Natural killer cell (primary cell): ENCODE measurements around the gene SF3A1. TPM values are rescaled to one million over a fixed set of nuclear protein-coding genes. Genes with fewer than 3 reads are reported as not detected.

Experiments used
- ATAC-seq, 3 donors: fragments of 150-1000 bp in 2 of 3; fragments of 200-7000 bp in 1 of 3; cut with Tn5 transposase; 1 replicate in 1 of 3; 2 replicates in 2 of 3; pipeline ENCODE4 v1.10.0; 2021; ENCODE audit warnings: mild to moderate bottlenecking in 2 of 3, moderate library complexity in 2 of 3
- DNase-seq, 2 donors: peaks; one replicate each; pipeline versions ENCODE4 v3.0.0 to v3.0.0-alpha.2; 2013 to 2021; ENCODE audit warnings: mixed read lengths in 1 of 2
- H3K27ac ChIP-seq: one replicate; pipeline ENCODE4 v1.5.1; 2013; ENCODE audit warnings: mild to moderate bottlenecking, low read length
- H3K27me3 ChIP-seq: one replicate; pipeline ENCODE4 v1.6.1; 2013; ENCODE audit warnings: low read length; ENCODE audit not compliant: control insufficient read depth, insufficient read depth
- H3K36me3 ChIP-seq: one replicate; pipeline ENCODE4 v1.6.1; 2013; ENCODE audit warnings: low read length; ENCODE audit not compliant: control insufficient read depth, insufficient read depth
- H3K4me1 ChIP-seq: one replicate; pipeline ENCODE4 v1.6.1; 2013; ENCODE audit warnings: low read length; ENCODE audit not compliant: control insufficient read depth, insufficient read depth
- H3K4me3 ChIP-seq: one replicate; pipeline ENCODE4 v1.5.1; 2013; ENCODE audit warnings: low read length
- H3K9me3 ChIP-seq: one replicate; pipeline ENCODE4 v1.6.1; 2013; ENCODE audit warnings: low read length; ENCODE audit not compliant: control insufficient read depth, insufficient read depth
- H3K27ac Mint-ChIP-seq, 2 donors: one replicate each; pipeline ENCODE4 v1.8.0; 2022; ENCODE audit warnings: mild to moderate bottlenecking in 2 of 2, mixed read lengths in 2 of 2, moderate library complexity in 1 of 2
- H3K27me3 Mint-ChIP-seq, 2 donors: one replicate each; pipeline ENCODE4 v1.8.0; 2022; ENCODE audit warnings: low read depth in 2 of 2, mixed read lengths in 2 of 2
- H3K36me3 Mint-ChIP-seq: one replicate; pipeline ENCODE4 v1.8.0; 2022; ENCODE audit warnings: mixed read lengths
- H3K4me1 Mint-ChIP-seq, 2 donors: one replicate each; pipeline ENCODE4 v1.8.0; 2022; ENCODE audit warnings: mixed read lengths in 2 of 2
- H3K4me3 Mint-ChIP-seq: one replicate; pipeline ENCODE4 v1.8.0; 2022; ENCODE audit warnings: mild to moderate bottlenecking, moderate library complexity, mixed read lengths
- H3K9me3 Mint-ChIP-seq, 2 donors: one replicate each; pipeline ENCODE4 v1.8.0; 2022; ENCODE audit warnings: mixed read lengths in 2 of 2
- CTCF ChIP-seq: fragments of 200-600 bp; IDR thresholded peaks from one replicate; pipeline ENCODE4 v1.8.0; 2022; ENCODE audit warnings: antibody characterized with exemption
- WGBS: methylation state at CpG from one replicate; pipeline ENCODE4 v1.1.7; 2013; ENCODE audit warnings: missing lambda C conversion rate; ENCODE audit not compliant: insufficient coverage; 5-methylcytosine and 5-hydroxymethylcytosine counted together
- intact Hi-C: fragments of 100-400 bp; cut with micrococcal nuclease; formaldehyde crosslinking; loops from one replicate; pipeline ENCODE4 v1.14.2; 2022
- total RNA-seq, 4 donors: library from RNA; stranded (reverse); fragments of 120-200 nt in 1 of 4; gene quantifications; one replicate each; pipeline versions ENCODE4 v1.2.3 to v1.2.4, GENCODE V29; 2013 to 2022

Gene SF3A1
- total RNA-seq, 3 donors from 2014 or later (not counting 1 experiment from before 2014, with no cell fraction given), result 309 to 340 (median 319) TPM

DNA sequence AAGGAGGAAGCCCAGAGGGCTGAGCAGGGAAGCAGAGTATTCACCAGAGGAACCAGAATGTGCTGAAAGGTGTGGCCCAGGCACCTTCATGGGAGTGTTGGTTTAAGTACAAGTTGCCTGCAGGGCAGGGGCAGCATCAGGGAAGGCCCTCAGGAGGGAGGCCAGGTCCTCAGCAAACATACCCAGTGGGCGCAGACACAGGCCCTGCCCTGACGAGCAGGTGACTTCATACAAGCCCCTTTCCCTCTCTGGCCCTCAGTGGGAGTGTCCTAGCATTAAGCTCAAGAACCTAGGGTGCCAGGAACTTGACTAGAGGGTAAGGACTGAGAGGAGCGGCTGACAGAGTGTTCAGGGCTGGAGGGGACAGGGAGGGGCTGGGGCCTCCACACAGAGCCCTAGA is 59.9 kb downstream of the SF3A1 start:
- Histone ChIP-seq H3K36me3 (peaks cover 76% of the 10 kb centered on the region), H3K4me1 (peaks cover 14% of the 10 kb centered on the region), H3K27me3 (no peaks in the 10 kb centered on the region), H3K27ac (no peak overlapping the region), H3K9me3 (no peaks in the 10 kb centered on the region), H3K4me3 (no peak overlapping the region)
- Mint-ChIP-seq H3K4me3 (no peak overlapping the region), H3K27ac (no peak overlapping the region), H3K9me3 (no peaks in the 10 kb centered on the region), H3K36me3 (no peaks in the 10 kb centered on the region), H3K27me3 (no peaks in the 10 kb centered on the region), H3K4me1 (peaks cover 9 to 12% of the 10 kb centered on the region in 2 donors)
- TF ChIP-seq CTCF, result no peak
- DNase-seq (no peak), ATAC-seq (no peak)
- WGBS, result 96% methylated on average over 3 of the region's 3 CpGs
- intact Hi-C loops, result no loop called here

DNA sequence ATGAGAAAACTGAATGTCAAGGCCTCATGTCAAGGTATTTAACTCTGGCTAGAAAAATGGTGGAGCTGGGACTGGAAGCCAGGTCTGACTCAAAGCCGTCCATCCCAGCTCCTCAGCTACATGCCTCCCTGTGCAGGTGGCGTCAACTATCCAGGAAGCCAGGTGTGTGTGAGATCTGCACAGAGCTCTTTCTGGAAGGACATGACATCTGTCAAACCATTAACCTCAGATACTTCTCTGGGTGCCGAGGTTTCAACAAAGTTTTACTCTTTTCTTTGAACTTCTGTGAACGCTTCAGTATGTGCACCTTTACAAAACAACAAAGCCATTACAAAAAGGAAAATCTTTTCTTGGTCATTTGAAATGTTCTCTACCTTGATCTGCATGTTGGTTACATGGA is 60.4 kb downstream of the SF3A1 start:
- Mint-ChIP-seq H3K27me3 (no peaks in the 10 kb centered on the region), H3K27ac (no peak overlapping the region), H3K4me3 (no peak overlapping the region), H3K9me3 (no peaks in the 10 kb centered on the region), H3K36me3 (no peaks in the 10 kb centered on the region), H3K4me1 (peaks cover 4 to 11% of the 10 kb centered on the region in 2 donors)
- intact Hi-C loops, result no loop called here
- no peak overlapping the region for H3K4me3 ChIP-seq
- peaks cover 9% of the 10 kb centered on the region for H3K4me1 ChIP-seq
- WGBS, result 71% methylated on average over 4 of the region's 4 CpGs
- no peaks in the 10 kb centered on the region for H3K9me3 ChIP-seq
- ATAC-seq (no peak), DNase-seq (peak in 1 of 2 donors; percentile 48)
- H3K27me3 ChIP-seq, result no peaks in the 10 kb centered on the region
- peaks cover 74% of the 10 kb centered on the region for H3K36me3 ChIP-seq
- no peak overlapping the region for H3K27ac ChIP-seq
- TF ChIP-seq CTCF, result no peak

GRCh38 chr22:30295576-30295975 is 61.1 kb downstream of the SF3A1 start:
- no peak overlapping the region for H3K27ac Mint-ChIP-seq
- Histone ChIP-seq H3K4me1 (peaks cover 7% of the 10 kb centered on the region), H3K36me3 (peaks cover 70% of the 10 kb centered on the region), H3K27ac (no peak overlapping the region), H3K4me3 (no peak overlapping the region), H3K27me3 (no peaks in the 10 kb centered on the region), H3K9me3 (no peaks in the 10 kb centered on the region)
- no peaks in the 10 kb centered on the region for H3K27me3 Mint-ChIP-seq
- 88% methylated on average over 7 of the region's 7 CpGs for WGBS
- DNase-seq (no peak), ATAC-seq (no peak)
- intact Hi-C loops, result no loop called here
- H3K9me3 Mint-ChIP-seq, result no peaks in the 10 kb centered on the region
- TF ChIP-seq CTCF, result no peak
- no peaks in the 10 kb centered on the region for H3K36me3 Mint-ChIP-seq
- H3K4me1 Mint-ChIP-seq, result peaks cover 0 to 8% of the 10 kb centered on the region in 2 donors
- no peak overlapping the region for H3K4me3 Mint-ChIP-seq

DNA sequence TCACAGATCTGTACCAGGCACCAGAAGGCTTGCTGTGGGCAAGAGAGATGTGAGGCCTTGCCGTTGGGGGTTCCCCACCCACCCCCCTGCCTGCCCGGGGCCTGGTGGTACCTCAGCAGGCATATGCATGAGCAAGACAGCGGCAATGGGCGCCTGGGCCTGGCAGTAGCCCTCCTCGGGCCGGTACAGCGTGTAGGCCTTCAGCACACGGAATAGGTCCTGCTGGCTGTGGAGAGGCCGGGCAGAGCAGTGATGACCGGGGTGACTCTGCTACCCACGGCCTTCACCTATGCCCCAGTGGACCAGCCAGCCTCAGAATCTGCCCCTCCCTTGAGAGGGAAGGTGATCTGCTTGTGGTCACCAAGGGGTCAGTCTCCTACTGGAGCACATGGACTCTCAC is 61.9 kb downstream of the SF3A1 start:
- no peaks in the 10 kb centered on the region for H3K27me3 ChIP-seq
- 96% methylated on average over 11 of the region's 11 CpGs for WGBS
- no peaks in the 10 kb centered on the region for H3K9me3 Mint-ChIP-seq
- H3K9me3 ChIP-seq, result no peaks in the 10 kb centered on the region
- H3K27ac ChIP-seq, result no peak overlapping the region
- intact Hi-C loops, result no loop called here
- DNase-seq (no peak), ATAC-seq (no peak)
- no peaks in the 10 kb centered on the region for H3K27me3 Mint-ChIP-seq
- H3K4me1 ChIP-seq, result peaks cover 15% of the 10 kb centered on the region
- H3K4me3 ChIP-seq, result no peak overlapping the region
- no peaks in the 10 kb centered on the region for H3K36me3 Mint-ChIP-seq
- no peak for TF ChIP-seq CTCF
- H3K4me3 Mint-ChIP-seq, result no peak overlapping the region
- no peak overlapping the region for H3K27ac Mint-ChIP-seq
- H3K36me3 ChIP-seq, result peaks cover 70% of the 10 kb centered on the region
- H3K4me1 Mint-ChIP-seq, result peaks cover 6 to 16% of the 10 kb centered on the region in 2 donors
